ENCODE measurements around the gene DFFA. TPM values are rescaled to one million over a fixed set of nuclear protein-coding genes. Genes with fewer than 3 reads are reported as not detected.

Gene DFFA
- total RNA-seq, 2 experiments from 2014 or later: 76.7 to 81.8 TPM

GRCh38 chr1:10451287-10451686 is 21.0 kb downstream of the DFFA start:
- Mint-ChIP-seq H3K27me3 (no peaks in the 10 kb centered on the region), H3K4me3 (no peak overlapping the region), H3K4me1 (ENCODE audit: low read depth) (no peaks in the 10 kb centered on the region), H3K27ac (no peak overlapping the region), H3K9me3 (no peaks in the 10 kb centered on the region), H3K36me3 (ENCODE audit: low read depth) (peaks cover 6% of the 10 kb centered on the region)
- intact Hi-C loops (cut with micrococcal nuclease): no loop called here
- DNase-seq (no peak), ATAC-seq (no peak)
- CTCF ChIA-PET: interaction anchor here (1.5 kb wide), 1 partner anchor 43 kb away, joined by 8 read pairs; no protein-coding TSS in a partner anchor
- no peak for TF ChIP-seq CTCF (IDR thresholded peaks at IDR 0.05)
- POLR2A ChIA-PET: interaction anchor here (0.9 kb wide), 1 partner anchor 13 kb away, joined by 3 read pairs; no protein-coding TSS in a partner anchor

- Mint-ChIP-seq H3K27ac (no peak overlapping the region), H3K9me3 (no peaks in the 10 kb centered on the region), H3K36me3 (ENCODE audit: low read depth) (peaks cover 2% of the 10 kb centered on the region), H3K4me3 (no peak overlapping the region), H3K27me3 (no peaks in the 10 kb centered on the region), H3K4me1 (ENCODE audit: low read depth) (no peaks in the 10 kb centered on the region)
- CTCF ChIA-PET: no interaction called here
- DNase-seq (no peak), ATAC-seq (no peak)
- TF ChIP-seq CTCF (IDR thresholded peaks at IDR 0.05): no peak
- POLR2A ChIA-PET: interaction anchor here (1.8 kb wide), 1 partner anchor 11 kb away, joined by 7 read pairs; no protein-coding TSS in a partner anchor
- intact Hi-C loops (cut with micrococcal nuclease): no loop called here
These were observed 21.5 kb downstream of the DFFA start for GRCh38 chr1:10450836-10451235.

- no peaks in the 10 kb centered on the region for H3K27me3 Mint-ChIP-seq
- POLR2A ChIA-PET: interaction anchor here (0.7 to 1.8 kb wide), 2 partner anchors 12 to 564 kb away, joined by 3 to 7 read pairs; no protein-coding TSS in a partner anchor
- no peak for TF ChIP-seq CTCF (IDR thresholded peaks at IDR 0.05)
- no peaks in the 10 kb centered on the region for H3K4me1 Mint-ChIP-seq (ENCODE audit: low read depth)
- no peak overlapping the region for H3K27ac Mint-ChIP-seq
- intact Hi-C loops (cut with micrococcal nuclease): no loop called here
- H3K9me3 Mint-ChIP-seq: no peaks in the 10 kb centered on the region
- H3K36me3 Mint-ChIP-seq (ENCODE audit: low read depth): peaks cover 2% of the 10 kb centered on the region
- DNase-seq (no peak), ATAC-seq (no peak)
- H3K4me3 Mint-ChIP-seq: no peak overlapping the region
- CTCF ChIA-PET: interaction anchor here (1.1 kb wide), 1 partner anchor 45 kb away, joined by 6 read pairs; no protein-coding TSS in a partner anchor
These were observed 22.0 kb downstream of the DFFA start for GRCh38 chr1:10450156-10450814.

GRCh38 chr1:10449751-10450150 is 22.6 kb downstream of the DFFA start, which contains the start of gene CORT:
Gene CORT, plus strand, starts transcription at chr1:10450031. Its CDS starts 193 bp downstream, at chr1:10450224.
- ChIA-PET CTCF (interaction anchor here (1.1 kb wide), 1 partner anchor 46 kb away, joined by 6 read pairs; no protein-coding TSS in a partner anchor), POLR2A (interaction anchor here (0.7 to 1.8 kb wide), 2 partner anchors 13 to 563 kb away, joined by 3 to 7 read pairs; no protein-coding TSS in a partner anchor)
- no peak for DNase-seq
- Mint-ChIP-seq H3K27ac (no peak within 1 kb of the TSS), H3K4me1 (ENCODE audit: low read depth) (no peaks in the 10 kb centered on the region), H3K36me3 (ENCODE audit: low read depth) (peaks cover 2% of the 10 kb centered on the region), H3K9me3 (no peaks in the 10 kb centered on the region), H3K4me3 (no peak within 1 kb of the TSS), H3K27me3 (no peaks in the 10 kb centered on the region)
- intact Hi-C loops (cut with micrococcal nuclease): no loop called here
- ATAC-seq: no peak
- no peak for TF ChIP-seq CTCF (IDR thresholded peaks at IDR 0.05)

- DNase-seq: no peak
- H3K9me3 Mint-ChIP-seq: no peaks in the 10 kb centered on the region
- no peak overlapping the region for H3K27ac Mint-ChIP-seq
- H3K4me3 Mint-ChIP-seq: no peak overlapping the region
- POLR2A ChIA-PET: interaction anchor here (1.7 kb wide), 1 partner anchor 13 kb away, joined by 5 read pairs; no protein-coding TSS in a partner anchor
- H3K36me3 Mint-ChIP-seq (ENCODE audit: low read depth): peaks cover 2% of the 10 kb centered on the region
- intact Hi-C loops (cut with micrococcal nuclease): no loop called here
- CTCF ChIA-PET: interaction anchor here (0.6 to 1.6 kb wide), 2 partner anchors 48 to 702 kb away, joined by 3 read pairs; no protein-coding TSS in a partner anchor
- no peak for TF ChIP-seq CTCF (IDR thresholded peaks at IDR 0.05)
- no peaks in the 10 kb centered on the region for H3K4me1 Mint-ChIP-seq (ENCODE audit: low read depth)
- ATAC-seq: no peak
- H3K27me3 Mint-ChIP-seq: no peaks in the 10 kb centered on the region
These were observed 25.4 kb downstream of the DFFA start for GRCh38 chr1:10446790-10447422.

Data from activated CD8-positive, alpha-beta T cell treated with anti-CD3 and anti-CD28 coated beads for 36 hours (primary cell).